Measurements from ENCODE around the gene BHLHE41. TPM values are rescaled to one million over a fixed set of nuclear protein-coding genes. Genes with fewer than 3 reads are reported as not detected.

BHLHE41 gene
- polyA plus RNA-seq, 1 experiment: 5.3 TPM

DNA sequence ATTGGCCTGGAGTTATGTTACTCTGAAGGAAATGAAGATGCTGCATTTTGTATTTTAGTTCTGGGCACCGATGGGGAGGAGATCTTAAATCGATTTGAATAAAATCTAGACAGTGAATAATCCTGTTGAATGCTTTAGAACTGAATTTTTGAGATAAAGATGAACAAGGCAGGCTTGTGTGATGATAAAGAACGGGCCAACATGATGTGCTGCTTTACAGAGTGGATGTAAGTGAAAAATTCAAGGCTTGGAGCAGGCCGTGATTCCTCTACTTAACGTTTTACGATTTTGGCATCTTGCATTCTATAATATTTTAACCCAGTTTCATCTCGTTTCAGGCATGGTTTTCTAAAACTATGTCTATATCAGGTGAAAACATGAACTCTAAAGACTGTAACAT, 23.5 kb upstream of the BHLHE41 start:
- Histone ChIP-seq H3K4me3 (ENCODE audit: low read depth, low read length) (no peak overlapping the region), H3K27me3 (ENCODE audit: control insufficient read depth, insufficient read depth, low read length) (no peaks in the 10 kb centered on the region), H3K36me3 (ENCODE audit: control insufficient read depth, insufficient read depth, low read length) (no peaks in the 10 kb centered on the region)
- no peak for DNase-seq (ENCODE audit: low read depth)
- ChIA-PET POLR2A (no interaction called here), CTCF (interaction anchor here (1.4 kb wide), 1 partner anchor 18 kb away, joined by 3 read pairs; no protein-coding TSS in a partner anchor)
- TF ChIP-seq, protein P1, sequence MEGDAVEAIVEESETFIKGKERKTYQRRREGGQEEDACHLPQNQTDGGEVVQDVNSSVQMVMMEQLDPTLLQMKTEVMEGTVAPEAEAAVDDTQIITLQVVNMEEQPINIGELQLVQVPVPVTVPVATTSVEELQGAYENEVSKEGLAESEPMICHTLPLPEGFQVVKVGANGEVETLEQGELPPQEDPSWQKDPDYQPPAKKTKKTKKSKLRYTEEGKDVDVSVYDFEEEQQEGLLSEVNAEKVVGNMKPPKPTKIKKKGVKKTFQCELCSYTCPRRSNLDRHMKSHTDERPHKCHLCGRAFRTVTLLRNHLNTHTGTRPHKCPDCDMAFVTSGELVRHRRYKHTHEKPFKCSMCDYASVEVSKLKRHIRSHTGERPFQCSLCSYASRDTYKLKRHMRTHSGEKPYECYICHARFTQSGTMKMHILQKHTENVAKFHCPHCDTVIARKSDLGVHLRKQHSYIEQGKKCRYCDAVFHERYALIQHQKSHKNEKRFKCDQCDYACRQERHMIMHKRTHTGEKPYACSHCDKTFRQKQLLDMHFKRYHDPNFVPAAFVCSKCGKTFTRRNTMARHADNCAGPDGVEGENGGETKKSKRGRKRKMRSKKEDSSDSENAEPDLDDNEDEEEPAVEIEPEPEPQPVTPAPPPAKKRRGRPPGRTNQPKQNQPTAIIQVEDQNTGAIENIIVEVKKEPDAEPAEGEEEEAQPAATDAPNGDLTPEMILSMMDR (IDR thresholded peaks at IDR 0.05; ENCODE audit: insufficient read depth, low read depth, low read length): no peak

DNA sequence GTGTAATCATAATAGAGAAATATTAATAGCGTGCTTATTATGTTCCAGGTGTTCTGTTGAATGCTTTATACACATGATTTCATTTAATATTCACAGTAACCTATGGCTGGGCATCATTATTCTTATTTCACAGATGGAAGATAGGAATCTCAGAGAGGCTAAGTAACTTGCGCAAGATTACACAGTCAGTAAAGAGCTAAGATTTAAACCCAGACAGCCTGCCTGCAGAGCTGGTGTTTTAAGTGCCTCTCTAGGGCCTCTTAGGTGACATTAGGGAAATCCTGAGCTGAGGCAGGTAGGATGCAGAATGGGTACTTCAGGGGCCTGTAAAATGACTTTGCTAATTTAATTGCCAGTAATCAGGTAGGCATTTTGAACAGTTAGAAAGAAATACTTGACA, 18.5 kb upstream of the BHLHE41 start:
- no peak for DNase-seq (ENCODE audit: low read depth)
- Histone ChIP-seq H3K27me3 (ENCODE audit: control insufficient read depth, insufficient read depth, low read length) (no peaks in the 10 kb centered on the region), H3K4me3 (ENCODE audit: low read depth, low read length) (no peak overlapping the region), H3K36me3 (ENCODE audit: control insufficient read depth, insufficient read depth, low read length) (no peaks in the 10 kb centered on the region)
- TF ChIP-seq, protein P1 (IDR thresholded peaks at IDR 0.05; ENCODE audit: insufficient read depth, low read depth, low read length): no peak
- ChIA-PET CTCF (interaction anchor here (1.2 to 1.5 kb wide), 3 partner anchors 10 to 24 kb away, joined by 3 read pairs; no protein-coding TSS in a partner anchor), POLR2A (no interaction called here)

DNA sequence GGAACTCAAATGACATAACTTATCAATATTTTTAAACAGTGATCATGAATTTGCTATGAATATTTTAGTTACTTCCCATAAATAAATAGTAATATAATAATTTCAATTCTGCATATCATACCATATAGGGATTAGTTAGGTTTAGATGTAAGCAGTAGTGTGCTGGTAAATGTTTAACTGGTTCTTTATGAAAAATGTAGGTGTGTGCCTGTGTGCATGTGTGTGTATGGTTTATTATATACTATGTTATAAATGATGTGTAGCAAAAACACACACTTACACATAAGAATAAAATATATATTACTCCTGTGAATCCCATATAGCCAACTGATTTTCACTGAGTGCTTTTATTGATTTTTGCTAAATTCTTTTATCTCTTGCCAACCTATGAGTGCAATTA, 14.0 kb upstream of the BHLHE41 start:
- Histone ChIP-seq H3K4me3 (ENCODE audit: low read depth, low read length) (no peak overlapping the region), H3K36me3 (ENCODE audit: control insufficient read depth, insufficient read depth, low read length) (no peaks in the 10 kb centered on the region), H3K27me3 (ENCODE audit: control insufficient read depth, insufficient read depth, low read length) (no peaks in the 10 kb centered on the region)
- DNase-seq (ENCODE audit: low read depth): no peak
- CTCF ChIA-PET: no interaction called here
- POLR2A ChIA-PET: no interaction called here
- TF ChIP-seq, protein P1 (IDR thresholded peaks at IDR 0.05; ENCODE audit: insufficient read depth, low read depth, low read length): no peak

DNA sequence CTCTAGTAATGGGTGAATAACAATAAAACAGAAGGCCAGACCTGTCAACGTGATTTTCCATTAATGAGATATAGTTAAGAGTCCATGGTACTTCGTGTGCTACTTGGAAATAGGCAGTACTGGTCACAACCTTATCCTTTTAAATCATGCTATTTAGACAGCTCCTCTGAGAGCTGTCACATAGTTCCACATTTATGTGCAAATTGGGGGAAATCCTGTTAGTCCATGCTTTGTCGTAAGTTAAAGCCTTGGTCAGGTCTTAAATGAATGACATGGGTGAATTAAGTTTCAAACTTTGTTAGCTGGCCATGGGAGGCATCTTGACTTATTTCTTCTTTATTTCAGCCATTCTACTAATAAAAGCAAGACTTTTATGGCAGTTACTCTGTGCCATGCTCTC, 11.9 kb upstream of the BHLHE41 start:
- CTCF ChIA-PET: no interaction called here

DNA sequence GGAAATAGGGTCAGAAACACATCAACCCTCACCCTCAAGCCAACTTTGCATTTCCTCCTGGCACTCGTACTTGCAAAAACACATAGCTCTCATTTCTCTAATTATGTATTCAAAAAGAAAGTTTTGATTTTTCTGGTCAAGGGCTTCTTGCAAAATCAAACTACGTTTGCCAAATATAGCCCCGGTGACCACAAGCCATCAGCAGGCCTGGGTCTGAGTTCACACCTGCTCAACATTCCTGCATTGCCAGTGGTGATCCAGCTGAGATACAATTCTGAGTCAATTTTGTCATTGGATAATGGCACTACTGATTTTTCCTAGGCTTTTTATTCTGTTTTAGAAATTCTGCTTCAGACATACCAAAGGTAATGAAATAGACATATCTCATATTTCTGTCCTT, 10.7 kb upstream of the BHLHE41 start:
- POLR2A ChIA-PET: no interaction called here

More for the DNA sequence above, 11.9 kb upstream of the BHLHE41 start:
- Histone ChIP-seq H3K27me3 (ENCODE audit: control insufficient read depth, insufficient read depth, low read length) (peaks cover 3% of the 10 kb centered on the region), H3K4me3 (ENCODE audit: low read depth, low read length) (no peak overlapping the region), H3K36me3 (ENCODE audit: control insufficient read depth, insufficient read depth, low read length) (no peaks in the 10 kb centered on the region)
- DNase-seq (ENCODE audit: low read depth): no peak
- POLR2A ChIA-PET: no interaction called here
- TF ChIP-seq, protein P1 (IDR thresholded peaks at IDR 0.05; ENCODE audit: insufficient read depth, low read depth, low read length): no peak

More for the DNA sequence above, 10.7 kb upstream of the BHLHE41 start:
- no peaks in the 10 kb centered on the region for H3K36me3 ChIP-seq (ENCODE audit: control insufficient read depth, insufficient read depth, low read length)
- TF ChIP-seq, protein P1 (IDR thresholded peaks at IDR 0.05; ENCODE audit: insufficient read depth, low read depth, low read length): no peak
- H3K27me3 ChIP-seq (ENCODE audit: control insufficient read depth, insufficient read depth, low read length): peaks cover 5% of the 10 kb centered on the region
- H3K4me3 ChIP-seq (ENCODE audit: low read depth, low read length): no peak overlapping the region
- DNase-seq (ENCODE audit: low read depth): no peak
- CTCF ChIA-PET: interaction anchor here (1.5 kb wide), 1 partner anchor 9 kb away, joined by 4 read pairs; no protein-coding TSS in a partner anchor
